Fibroblast of lung (primary cell): ENCODE data around the gene FMO5. TPM values are rescaled to one million over a fixed set of nuclear protein-coding genes. Genes with fewer than 3 reads are reported as not detected.

Experiments used
- DNase-seq, 2 donors: peaks; one replicate each; pipeline versions ENCODE4 v3.0.0 to v3.0.0-alpha.2; 2010; ENCODE audit warnings: low read depth in 2 of 2
- H2AFZ ChIP-seq: 2 replicates; pipeline ENCODE4 v1.5.1; 2012; ENCODE audit warnings: low read length, control low read depth, inconsistent platforms
- H3K27ac ChIP-seq: 2 replicates; pipeline ENCODE4 v1.5.1; 2011; ENCODE audit warnings: low read length, control low read depth; ENCODE audit not compliant: insufficient read depth
- H3K27me3 ChIP-seq: 2 replicates; pipeline ENCODE4 v1.5.1; 2011; ENCODE audit warnings: mild to moderate bottlenecking, low read length; ENCODE audit not compliant: control insufficient read depth, insufficient read depth
- H3K36me3 ChIP-seq: 2 replicates; pipeline ENCODE4 v1.5.1; 2011; ENCODE audit warnings: low read length; ENCODE audit not compliant: control insufficient read depth, insufficient read depth
- H3K4me1 ChIP-seq: 2 replicates; pipeline ENCODE4 v1.5.1; 2011; ENCODE audit warnings: low read length; ENCODE audit not compliant: control insufficient read depth, insufficient read depth; ENCODE audit errors: extremely low read depth
- H3K4me2 ChIP-seq: 2 replicates; pipeline ENCODE4 v1.5.1; 2011; ENCODE audit warnings: low read length, control low read depth; ENCODE audit not compliant: insufficient read depth; ENCODE audit errors: extremely low read depth
- H3K4me3 ChIP-seq, 4 experiments: fragments of 200-600 bp in 1 of 4; sonication (generic) in 1 of 4; replicated peaks in 1 of 4; 2 replicates each; pipeline ENCODE4 v1.5.1; 2011 to 2016; ENCODE audit warnings: low read length in 4 of 4, low read depth in 3 of 4, mild to moderate bottlenecking in 3 of 4, control low read depth in 2 of 4, inconsistent platforms in 1 of 4, mixed read lengths in 1 of 4; ENCODE audit not compliant: insufficient read depth in 1 of 4; ENCODE audit errors: control extremely low read depth in 1 of 4
- H3K79me2 ChIP-seq: 2 replicates; pipeline ENCODE4 v1.5.1; 2012; ENCODE audit warnings: mild to moderate bottlenecking, low read length, inconsistent platforms; ENCODE audit not compliant: control insufficient read depth, insufficient read depth
- H3K9ac ChIP-seq: 2 replicates; pipeline ENCODE4 v1.5.1; 2011; ENCODE audit warnings: mild to moderate bottlenecking, low read length, control low read depth; ENCODE audit not compliant: insufficient read depth
- H3K9me3 ChIP-seq: 2 replicates; pipeline ENCODE4 v1.5.1; 2012; ENCODE audit warnings: low read depth, low read length; ENCODE audit not compliant: control insufficient read depth, insufficient read depth
- H4K20me1 ChIP-seq: 2 replicates; pipeline ENCODE4 v1.5.1; 2011; ENCODE audit warnings: low read length; ENCODE audit not compliant: control insufficient read depth, insufficient read depth; ENCODE audit errors: extremely low read depth
- CTCF ChIP-seq, 2 donors: IDR thresholded peaks in 1 of 2; conservative IDR thresholded peaks in 1 of 2; 1 replicate in 1 of 2; 2 replicates in 1 of 2; pipeline ENCODE4 v1.5.1; 2011 to 2012; ENCODE audit warnings: low read length in 2 of 2, control low read depth in 1 of 2, inconsistent platforms in 1 of 2, low read depth in 1 of 2, mild to moderate bottlenecking in 1 of 2
- EZH2 ChIP-seq: IDR thresholded peaks from 2 replicates; pipeline ENCODE4 v1.5.1; 2012; ENCODE audit warnings: low read length, control low read depth, mild to moderate bottlenecking; ENCODE audit errors: missing control alignments
- polyA plus RNA-seq, 2 donors: library from polyadenylated mRNA; depleted of rRNA in 1 of 2; stranded (reverse) in 1 of 2; unstranded in 1 of 2; fragments of >200 nt; gene quantifications; 2 replicates each; pipeline ENCODE4 v1.2.1, GENCODE V29; 2011 to 2012; ENCODE audit warnings: missing spikeins in 1 of 2
- total RNA-seq: library from RNA; depleted of rRNA; stranded (reverse); fragments of >200 nt; gene quantifications from 2 replicates; pipeline ENCODE4 v1.2.1, GENCODE V29; 2014

FMO5 gene
- total and polyA plus RNA-seq, 2 donors (not counting 1 experiment from before 2014, with no cell fraction given), result 2.0 to 2.8 TPM

- peak in 1 of 2 donors; percentile 50 for DNase-seq
- H3K4me1 ChIP-seq, result peaks cover 5% of the 10 kb centered on the region
- no peaks in the 10 kb centered on the region for H3K36me3 ChIP-seq
- no peak overlapping the region for H3K9ac ChIP-seq
- H3K79me2 ChIP-seq, result peaks cover 69% of the 10 kb centered on the region
- no peaks in the 10 kb centered on the region for H3K9me3 ChIP-seq
- TF ChIP-seq EZH2, result no peak
- no peak for TF ChIP-seq CTCF (conservative IDR thresholded peaks at IDR 0.05 in 1 of 2, IDR thresholded peaks at IDR 0.05 in 1 of 2; ENCODE audit: low read depth in 1 of 2, low read length in 2 of 2)
- H3K4me3 ChIP-seq, result no peak overlapping the region
- H4K20me1 ChIP-seq, result no peaks in the 10 kb centered on the region
- H3K27ac ChIP-seq, result no peak overlapping the region
- H2AFZ ChIP-seq, result no peak overlapping the region
- no peaks in the 10 kb centered on the region for H3K27me3 ChIP-seq
- H3K4me2 ChIP-seq, result no peak overlapping the region
Measured at GRCh38 chr1:147246044-147246690, 21.0 kb upstream of the FMO5 start.

GRCh38 chr1:147245586-147246021 lies 20.5 kb upstream of the FMO5 start:
- TF ChIP-seq EZH2 (no peak), CTCF (conservative IDR thresholded peaks at IDR 0.05 in 1 of 2, IDR thresholded peaks at IDR 0.05 in 1 of 2; ENCODE audit: low read depth in 1 of 2, low read length in 2 of 2) (no peak)
- H2AFZ ChIP-seq, result no peak overlapping the region
- peaks cover 5% of the 10 kb centered on the region for H3K4me1 ChIP-seq
- H3K4me2 ChIP-seq, result no peak overlapping the region
- H3K36me3 ChIP-seq, result no peaks in the 10 kb centered on the region
- no peak for DNase-seq
- no peak overlapping the region for H3K27ac ChIP-seq
- H3K79me2 ChIP-seq, result peaks cover 63% of the 10 kb centered on the region
- H3K9ac ChIP-seq, result no peak overlapping the region
- H3K4me3 ChIP-seq, result no peak overlapping the region
- no peaks in the 10 kb centered on the region for H4K20me1 ChIP-seq
- H3K27me3 ChIP-seq, result no peaks in the 10 kb centered on the region
- H3K9me3 ChIP-seq, result no peaks in the 10 kb centered on the region

- DNase-seq, result no peak
- Histone ChIP-seq H4K20me1 (no peaks in the 10 kb centered on the region), H3K4me3 (no peak overlapping the region), H3K27ac (no peak overlapping the region), H3K9ac (no peak overlapping the region), H3K79me2 (peaks cover 58% of the 10 kb centered on the region), H3K27me3 (no peaks in the 10 kb centered on the region), H3K9me3 (no peaks in the 10 kb centered on the region), H3K36me3 (no peaks in the 10 kb centered on the region), H2AFZ (no peak overlapping the region), H3K4me1 (peaks cover 5% of the 10 kb centered on the region), H3K4me2 (no peak overlapping the region)
- TF ChIP-seq CTCF (conservative IDR thresholded peaks at IDR 0.05 in 1 of 2, IDR thresholded peaks at IDR 0.05 in 1 of 2; ENCODE audit: low read depth in 1 of 2, low read length in 2 of 2) (no peak), EZH2 (no peak)
Measured at GRCh38 chr1:147245129-147245528, 20.0 kb upstream of the FMO5 start.
